Endothelial cell of umbilical vein (primary cell): ENCODE data around the gene PCSK6. TPM values are rescaled to one million over a fixed set of nuclear protein-coding genes. Genes with fewer than 3 reads are reported as not detected.

Experiments
- BruUV-seq: library from RNA; stranded (reverse); fragments of 400-500 nt; replicated peaks from 2 replicates; lab custom pipeline; 2021; lab: Mats Ljungman, UMichigan
- CTCF ChIA-PET: fragments of 300-600, 350-600 bp; sonication (Branson Sonifier 250); formaldehyde crosslinking; loops from one replicate; lab custom pipeline; 2021; ENCODE audit warnings: antibody characterized with exemption, inconsistent platforms; lab: Charles Lee
- POLR2A ChIA-PET: fragments of 300-600, 350-600 bp; sonication (Branson Sonifier 250); formaldehyde crosslinking; loops from one replicate; lab custom pipeline; 2021; ENCODE audit warnings: antibody characterized with exemption, inconsistent platforms; lab: Charles Lee
- DNase-seq: peaks from one replicate; pipeline ENCODE4 v3.0.0-alpha.2; 2011; ENCODE audit warnings: low read depth, low spot score
- FAIRE-seq: peaks from 2 replicates; lab custom pipeline; 2011; peaks lifted over from hg19 to GRCh38; lab: Jason Lieb, UNC
- H2AFZ ChIP-seq: 2 replicates; pipeline ENCODE4 v1.6.0; 2012; ENCODE audit warnings: low read depth, low read length, control low read depth, inconsistent platforms
- H3K27ac ChIP-seq: 2 replicates; pipeline ENCODE4 v1.5.1; 2011; ENCODE audit warnings: low read depth, mild to moderate bottlenecking, control low read depth, low read length, moderate library complexity; ENCODE audit not compliant: insufficient read depth
- H3K27me3 ChIP-seq, 2 experiments: 2 replicates each; pipeline versions ENCODE4 v1.6.0 to v1.6.1; 2011; ENCODE audit warnings: low read length in 2 of 2, mixed read lengths in 1 of 2; ENCODE audit not compliant: control insufficient read depth in 2 of 2, insufficient read depth in 2 of 2
- H3K36me3 ChIP-seq, 2 experiments: 2 replicates in 1 of 2; 3 replicates in 1 of 2; pipeline ENCODE4 v1.5.1; 2011; ENCODE audit warnings: low read length in 2 of 2, mild to moderate bottlenecking in 1 of 2, moderate library complexity in 1 of 2; ENCODE audit not compliant: control insufficient read depth in 2 of 2, insufficient read depth in 2 of 2; ENCODE audit errors: extremely low read depth in 1 of 2
- H3K4me1 ChIP-seq: 3 replicates; pipeline ENCODE4 v1.5.1; 2011; ENCODE audit warnings: mild to moderate bottlenecking, low read length; ENCODE audit not compliant: control insufficient read depth, insufficient read depth; ENCODE audit errors: extremely low read depth
- H3K4me2 ChIP-seq: 2 replicates; pipeline ENCODE4 v1.6.1; 2011; ENCODE audit warnings: low read length, control low read depth, mixed read lengths; ENCODE audit not compliant: insufficient read depth
- H3K4me3 ChIP-seq, 3 experiments: fragments of 200-600 bp in 1 of 3; sonication (generic), shearing (Covaris generic) in 1 of 3; replicated peaks in 1 of 3; 2 replicates each; pipeline ENCODE4 v1.5.1; 2011 to 2016; ENCODE audit warnings: control low read depth in 3 of 3, low read length in 3 of 3, mild to moderate bottlenecking in 2 of 3, inconsistent platforms in 1 of 3, low read depth in 1 of 3, moderate library complexity in 1 of 3; ENCODE audit not compliant: insufficient read depth in 1 of 3
- H3K79me2 ChIP-seq: 2 replicates; pipeline ENCODE4 v1.6.0; 2012; ENCODE audit warnings: low read length, inconsistent platforms; ENCODE audit not compliant: control insufficient read depth, insufficient read depth
- H3K9ac ChIP-seq: replicated peaks from 2 replicates; pipeline ENCODE3; 2011; ENCODE audit warnings: low read length, control low read depth; ENCODE audit not compliant: insufficient read depth; ENCODE audit errors: extremely low read depth
- H3K9me1 ChIP-seq: replicated peaks from 3 replicates; pipeline ENCODE4 v1.6.0; 2011; ENCODE audit warnings: mild to moderate bottlenecking, low read length; ENCODE audit not compliant: control insufficient read depth, insufficient read depth; ENCODE audit errors: extremely low read depth
- H3K9me3 ChIP-seq: replicated peaks from 2 replicates; pipeline ENCODE4 v1.5.1; 2012; ENCODE audit warnings: low read length, inconsistent platforms; ENCODE audit not compliant: control insufficient read depth, insufficient read depth
- H4K20me1 ChIP-seq: replicated peaks from 2 replicates; pipeline ENCODE3; 2011; ENCODE audit warnings: mild to moderate bottlenecking, low read length; ENCODE audit not compliant: control insufficient read depth, insufficient read depth; ENCODE audit errors: extremely low read depth
- CTCF ChIP-seq, 2 donors: IDR thresholded peaks; 1 replicate in 1 of 2; 2 replicates in 1 of 2; pipeline ENCODE4 v1.5.1; 2011; ENCODE audit warnings: low read length in 2 of 2, mild to moderate bottlenecking in 2 of 2, moderate library complexity in 2 of 2, control low read depth in 1 of 2, inconsistent platforms in 1 of 2, low read depth in 1 of 2; ENCODE audit not compliant: insufficient read depth in 1 of 2; ENCODE audit errors: extremely low read depth in 1 of 2
- EZH2 ChIP-seq: IDR thresholded peaks from 2 replicates; pipeline ENCODE4 v1.6.1; 2012; ENCODE audit warnings: borderline replicate concordance, low read depth, mild to moderate bottlenecking, moderate library complexity, low read length, inconsistent platforms; ENCODE audit not compliant: severe bottlenecking
- FOS ChIP-seq: IDR thresholded peaks from 2 replicates; pipeline ENCODE4 v1.6.1; 2011; ENCODE audit warnings: mild to moderate bottlenecking, low read length, moderate library complexity, borderline replicate concordance; ENCODE audit not compliant: insufficient read depth
- GATA2 ChIP-seq: IDR thresholded peaks from 2 replicates; pipeline ENCODE4 v1.7.0; 2011; ENCODE audit warnings: low read depth, mild to moderate bottlenecking, moderate library complexity, mixed read lengths, low read length; ENCODE audit not compliant: insufficient read length, insufficient read depth
- JUN ChIP-seq: IDR thresholded peaks from 2 replicates; pipeline ENCODE4 v1.6.1; 2011; ENCODE audit warnings: borderline replicate concordance, low read depth; ENCODE audit not compliant: insufficient read length, insufficient read depth
- MAX ChIP-seq: IDR thresholded peaks from 2 replicates; pipeline ENCODE4 v1.6.1; 2011; ENCODE audit not compliant: insufficient read depth, insufficient read length
- MYC ChIP-seq: IDR thresholded peaks from one replicate; pipeline ENCODE4 v1.6.1; 2011; ENCODE audit warnings: mild to moderate bottlenecking, low read depth, low read length
- POLR2A ChIP-seq: IDR thresholded peaks from 2 replicates; pipeline ENCODE4 v1.6.1; 2012; ENCODE audit warnings: low read depth, mild to moderate bottlenecking, control low read depth, low read length
- POLR2AphosphoS5 ChIP-seq: IDR thresholded peaks from 2 replicates; pipeline ENCODE4 v1.6.1; 2012; ENCODE audit warnings: low read depth, mild to moderate bottlenecking, control low read depth, low read length, moderate library complexity; ENCODE audit not compliant: insufficient read depth
- dilution Hi-C: fragments of 300-500 bp; cut with MboI; formaldehyde crosslinking; loops from one replicate; pipeline ENCODE4 v1.15.0; 2019; ENCODE audit warnings: low sequenced_read_pairs; ENCODE audit not compliant: extremely low pct_ligation_motif_present
- intact Hi-C: fragments of 100-400 bp; cut with micrococcal nuclease; formaldehyde crosslinking; loops from one replicate; pipeline ENCODE4 v1.10.0; 2022
- polyA plus RNA-seq, 4 experiments: library from polyadenylated mRNA; depleted of rRNA in 3 of 4; stranded (reverse) in 3 of 4; unstranded in 1 of 4; fragments of >200 nt; gene quantifications; 2 replicates each; pipeline versions ENCODE4 v1.2.1 to v1.2.3, GENCODE V29; 2011 to 2012; ENCODE audit warnings: missing spikeins in 1 of 4
- total RNA-seq: library from RNA; stranded (reverse); gene quantifications from 2 replicates; pipeline ENCODE4 v1.2.3, GENCODE V29; 2021

PCSK6 gene
- total and polyA plus RNA-seq, 2 donors (not counting 3 experiments of a cell fraction or from before 2014, with no cell fraction given), result 0.18 to 0.69 TPM

DNA sequence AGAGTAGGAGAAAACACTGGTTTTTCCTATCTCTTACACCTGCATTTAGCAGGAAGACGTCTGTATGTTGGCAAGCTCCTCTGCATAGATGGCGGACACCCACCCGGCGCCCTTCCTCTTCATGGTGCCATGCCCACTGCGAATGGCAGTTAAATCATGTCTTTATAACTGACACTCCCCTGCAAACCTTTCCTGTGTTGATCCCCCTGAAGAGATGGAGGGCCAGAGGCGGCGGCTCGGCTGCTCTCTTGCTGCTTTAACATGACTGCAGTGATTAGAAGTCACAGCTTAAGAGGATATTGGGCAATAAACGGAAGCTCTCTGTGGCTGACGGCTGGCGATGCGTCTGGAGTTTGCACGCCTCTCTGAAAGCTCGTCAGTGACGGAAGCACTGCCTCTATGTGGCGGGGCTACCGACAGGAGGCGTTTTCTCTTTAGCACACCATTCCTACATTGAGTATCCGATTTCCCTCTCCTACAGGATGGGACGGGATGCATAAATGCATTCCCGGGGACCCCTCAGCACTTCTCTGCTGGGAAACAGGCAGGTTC is 168.9 kb downstream of the PCSK6 start:
- H3K9me1 ChIP-seq, result no peaks in the 10 kb centered on the region
- H3K9ac ChIP-seq, result no peak overlapping the region
- H3K79me2 ChIP-seq, result no peaks in the 10 kb centered on the region
- TF ChIP-seq CTCF (IDR thresholded peaks at IDR 0.05; ENCODE audit: extremely low read depth in 1 of 2, insufficient read depth in 1 of 2, low read depth in 1 of 2, low read length in 2 of 2) (peak; percentile 40 to 43), POLR2AphosphoS5 (no peak)
- no TSS peak for BruUV-seq
- no peaks in the 10 kb centered on the region for H4K20me1 ChIP-seq
- peak; percentile 29 for DNase-seq
- H3K4me3 ChIP-seq, result no peak overlapping the region
- no peaks in the 10 kb centered on the region for H3K9me3 ChIP-seq
- no peaks in the 10 kb centered on the region for H3K36me3 ChIP-seq
- dilution Hi-C loops, result no loop called here
- no peaks in the 10 kb centered on the region for H3K27me3 ChIP-seq
- no peak overlapping the region for H2AFZ ChIP-seq
- POLR2A ChIA-PET, result no interaction called here
- H3K4me1 ChIP-seq, result no peaks in the 10 kb centered on the region
- H3K4me2 ChIP-seq, result no peak overlapping the region
- intact Hi-C loops, result no loop called here
- CTCF ChIA-PET, result interaction anchor here (0.5 to 3.1 kb wide), 14 partner anchors 11 to 321 kb away, joined by 3 to 28 read pairs (median 4); no protein-coding TSS in a partner anchor
- H3K27ac ChIP-seq, result no peak overlapping the region
- FAIRE-seq, result no peak

DNA sequence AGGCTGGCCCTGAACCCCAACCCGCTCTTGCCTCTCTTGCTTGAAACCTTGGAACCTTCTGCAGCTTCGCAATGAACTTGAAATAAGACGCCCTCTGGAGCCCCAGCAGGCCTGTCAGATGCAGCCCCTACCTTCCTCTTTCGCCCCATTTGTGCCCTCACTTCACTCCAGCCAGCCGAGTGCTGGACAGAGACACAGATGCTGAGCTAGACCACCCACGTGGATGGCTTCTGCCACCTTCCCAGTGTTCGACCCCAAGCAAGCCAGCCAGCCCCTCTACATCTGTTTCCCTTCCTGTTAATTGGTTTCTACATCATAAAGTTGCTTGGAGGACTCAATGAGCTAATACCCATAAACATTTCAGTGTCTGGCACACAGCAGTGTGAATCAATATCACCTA is 170.7 kb downstream of the PCSK6 start:
- POLR2A ChIA-PET, result no interaction called here
- Histone ChIP-seq H4K20me1 (no peaks in the 10 kb centered on the region), H3K4me3 (no peak overlapping the region), H3K36me3 (no peaks in the 10 kb centered on the region), H3K27me3 (no peaks in the 10 kb centered on the region), H3K9ac (no peak overlapping the region), H3K79me2 (no peaks in the 10 kb centered on the region), H2AFZ (no peak overlapping the region), H3K9me1 (no peaks in the 10 kb centered on the region), H3K9me3 (no peaks in the 10 kb centered on the region), H3K4me1 (no peaks in the 10 kb centered on the region), H3K27ac (no peak overlapping the region), H3K4me2 (no peak overlapping the region)
- TF ChIP-seq POLR2A (no peak), POLR2AphosphoS5 (no peak), MAX (no peak), EZH2 (no peak), GATA2 (no peak), JUN (no peak), MYC (no peak), CTCF (IDR thresholded peaks at IDR 0.05; ENCODE audit: extremely low read depth in 1 of 2, insufficient read depth in 1 of 2, low read depth in 1 of 2, low read length in 2 of 2) (no peak), FOS (no peak)
- no TSS peak for BruUV-seq
- DNase-seq, result no peak
- dilution Hi-C loops (no loop called here), intact Hi-C loops (no loop called here)
- CTCF ChIA-PET, result interaction anchor here (0.9 to 3.1 kb wide), 2 partner anchors 183 to 298 kb away, joined by 4 to 28 read pairs; no protein-coding TSS in a partner anchor
- FAIRE-seq, result no peak
